H1 (cell line): ENCODE measurements around the gene CAV1. TPM values are rescaled to one million over a fixed set of nuclear protein-coding genes. Genes with fewer than 3 reads are reported as not detected.
"Not testable (repeated sequence)": the region's sequence is repeated elsewhere in the genome, so short reads cannot be mapped to it uniquely, and the experiment has no call there.

Source experiments
- CTCF ChIA-PET: fragments of 300-600 bp; sonication (Branson Sonifier 250); formaldehyde crosslinking; loops from one replicate; lab custom pipeline; 2021; ENCODE audit not compliant: partially characterized antibody; lab: Charles Lee
- POLR2A ChIA-PET: fragments of 300-600 bp; sonication (Branson Sonifier 250); formaldehyde crosslinking; loops from one replicate; lab custom pipeline; 2021; ENCODE audit warnings: inconsistent platforms; ENCODE audit not compliant: partially characterized antibody; lab: Charles Lee
- DNase-seq, 2 experiments: peaks; one replicate each; pipeline versions ENCODE4 v3.0.0 to v3.0.0-alpha.2; 2010 to 2022; ENCODE audit warnings: low spot score in 2 of 2, low read depth in 1 of 2, mixed read lengths in 1 of 2
- FAIRE-seq: peaks from 2 replicates; lab custom pipeline; 2011; peaks lifted over from hg19 to GRCh38; lab: Jason Lieb, UNC
- H2AFZ ChIP-seq: 2 replicates; pipeline ENCODE4 v1.8.1; 2012; ENCODE audit warnings: low read length, inconsistent platforms
- H2AK5ac ChIP-seq: 2 replicates; pipeline ENCODE4 v1.6.1; 2013; ENCODE audit warnings: low read depth, low read length
- H2BK120ac ChIP-seq: replicated peaks from 2 replicates; pipeline ENCODE3; 2013; ENCODE audit warnings: low read depth, low read length, inconsistent platforms
- H2BK12ac ChIP-seq: 2 replicates; pipeline ENCODE4 v1.6.1; 2013; ENCODE audit warnings: low read depth, low read length
- H2BK15ac ChIP-seq: 2 replicates; pipeline ENCODE4 v1.6.1; 2013; ENCODE audit warnings: low read length
- H2BK20ac ChIP-seq: 2 replicates; pipeline ENCODE4 v1.6.1; 2013; ENCODE audit warnings: low read length
- H2BK5ac ChIP-seq: 2 replicates; pipeline ENCODE4 v1.6.1; 2013; ENCODE audit warnings: low read depth, low read length
- H3K14ac ChIP-seq: 2 replicates; pipeline ENCODE4 v1.6.1; 2013; ENCODE audit warnings: inconsistent platforms; ENCODE audit not compliant: insufficient read length
- H3K18ac ChIP-seq: 2 replicates; pipeline ENCODE4 v1.6.1; 2013; ENCODE audit warnings: low read length; ENCODE audit errors: extremely low read depth
- H3K23ac ChIP-seq: 2 replicates; pipeline ENCODE4 v1.6.1; 2013; ENCODE audit warnings: inconsistent platforms; ENCODE audit not compliant: insufficient read length
- H3K23me2 ChIP-seq: 2 replicates; pipeline ENCODE4 v1.6.1; 2013; ENCODE audit warnings: low read depth, low read length
- H3K27ac ChIP-seq: 2 replicates; pipeline ENCODE4 v1.6.1; 2011; ENCODE audit warnings: low read depth, low read length, inconsistent platforms
- H3K27me3 ChIP-seq, 4 experiments: replicated peaks in 1 of 4; 1 replicate in 1 of 4; 2 replicates in 3 of 4; pipeline versions ENCODE4 v1.6.1 to v1.8.1; 2011 to 2013; ENCODE audit warnings: low read length in 3 of 4, mild to moderate bottlenecking in 3 of 4, inconsistent platforms in 2 of 4, mixed read lengths in 2 of 4, moderate library complexity in 1 of 4; ENCODE audit not compliant: control insufficient read depth in 3 of 4, insufficient read depth in 3 of 4; ENCODE audit errors: extremely low read depth in 1 of 4
- H3K36me3 ChIP-seq, 4 experiments: 2 replicates each; pipeline versions ENCODE4 v1.6.1 to v1.8.1; 2011 to 2013; ENCODE audit warnings: mild to moderate bottlenecking in 4 of 4, low read length in 3 of 4, moderate library complexity in 2 of 4, control low read depth in 1 of 4, inconsistent platforms in 1 of 4; ENCODE audit not compliant: insufficient read depth in 4 of 4, control insufficient read depth in 2 of 4
- H3K4ac ChIP-seq: replicated peaks from 2 replicates; pipeline ENCODE3; 2013; ENCODE audit warnings: low read length, low read depth, mixed read lengths, inconsistent platforms; ENCODE audit not compliant: insufficient read length
- H3K4me1 ChIP-seq, 4 experiments: replicated peaks in 1 of 4; 1 replicate in 1 of 4; 2 replicates in 3 of 4; pipeline versions ENCODE4 v1.6.1 to v1.8.1; 2011 to 2013; ENCODE audit warnings: low read length in 3 of 4, inconsistent platforms in 2 of 4, mixed read lengths in 1 of 4; ENCODE audit not compliant: insufficient read depth in 4 of 4, control insufficient read depth in 3 of 4
- H3K4me2 ChIP-seq, 2 experiments: 2 replicates each; pipeline versions ENCODE4 v1.6.1 to v1.8.1; 2011 to 2013; ENCODE audit warnings: low read depth in 2 of 2, low read length in 2 of 2, control low read depth in 1 of 2, inconsistent platforms in 1 of 2, mild to moderate bottlenecking in 1 of 2; ENCODE audit not compliant: insufficient read depth in 1 of 2
- H3K4me3 ChIP-seq, 4 experiments: fragments of 200-600, 300-600 bp in 1 of 4; sonication (generic), shearing (Covaris generic), sonication (Bioruptor Twin) in 1 of 4; 2 replicates each; pipeline versions ENCODE4 v1.5.1 to v1.8.1; 2011 to 2016; ENCODE audit warnings: low read length in 4 of 4, low read depth in 3 of 4, control low read depth in 2 of 4, inconsistent platforms in 2 of 4, mild to moderate bottlenecking in 2 of 4, mixed read lengths in 1 of 4, moderate library complexity in 1 of 4; ENCODE audit not compliant: insufficient read depth in 2 of 4; ENCODE audit errors: extremely low read depth in 1 of 4
- H3K56ac ChIP-seq: replicated peaks from 2 replicates; pipeline ENCODE3; 2013; ENCODE audit warnings: low read depth, mild to moderate bottlenecking, mixed read lengths, low read length, inconsistent platforms; ENCODE audit not compliant: insufficient read length
- H3K79me1 ChIP-seq: 2 replicates; pipeline ENCODE4 v1.6.1; 2013; ENCODE audit warnings: low read depth, low read length, control low read depth
- H3K79me2 ChIP-seq, 2 experiments: 2 replicates each; pipeline versions ENCODE4 v1.6.1 to v1.8.1; 2012 to 2013; ENCODE audit warnings: low read length in 2 of 2, mild to moderate bottlenecking in 2 of 2, inconsistent platforms in 1 of 2; ENCODE audit not compliant: insufficient read depth in 2 of 2, control insufficient read depth in 1 of 2
- H3K9ac ChIP-seq, 4 experiments: replicated peaks in 1 of 4; 1 replicate in 1 of 4; 2 replicates in 3 of 4; pipeline versions ENCODE4 v1.6.1 to v1.8.1; 2011 to 2013; ENCODE audit warnings: low read depth in 3 of 4, low read length in 3 of 4, control low read depth in 2 of 4, mild to moderate bottlenecking in 2 of 4, moderate library complexity in 2 of 4, inconsistent platforms in 1 of 4; ENCODE audit errors: extremely low read depth in 1 of 4
- H3K9me3 ChIP-seq, 2 experiments: 2 replicates each; pipeline versions ENCODE4 v1.6.1 to v1.8.1; 2012 to 2013; ENCODE audit warnings: mild to moderate bottlenecking in 2 of 2, moderate library complexity in 2 of 2, control low read depth in 1 of 2, inconsistent platforms in 1 of 2, low read depth in 1 of 2, low read length in 1 of 2, mixed read lengths in 1 of 2; ENCODE audit not compliant: insufficient read depth in 2 of 2
- H4K20me1 ChIP-seq, 2 experiments: replicated peaks in 1 of 2; 2 replicates each; pipeline versions ENCODE3 to v1.8.1; 2011 to 2013; ENCODE audit warnings: inconsistent platforms in 2 of 2, low read length in 2 of 2, mild to moderate bottlenecking in 1 of 2; ENCODE audit not compliant: insufficient read depth in 2 of 2, control insufficient read depth in 1 of 2
- H4K5ac ChIP-seq: 2 replicates; pipeline ENCODE4 v1.6.1; 2013; ENCODE audit warnings: low read length, low read depth, mixed read lengths, inconsistent platforms; ENCODE audit not compliant: insufficient read length
- H4K8ac ChIP-seq: 2 replicates; pipeline ENCODE4 v1.8.0; 2013; ENCODE audit warnings: mild to moderate bottlenecking, moderate library complexity, low read length, inconsistent platforms; ENCODE audit not compliant: insufficient read depth; ENCODE audit errors: extremely low read depth
- H4K91ac ChIP-seq: replicated peaks from 2 replicates; pipeline ENCODE3; 2013; ENCODE audit warnings: low read length, mixed read lengths, inconsistent platforms; ENCODE audit not compliant: insufficient read length
- MAFK ChIP-seq: IDR thresholded peaks from 2 replicates; pipeline ENCODE4 v1.6.1; 2012; ENCODE audit warnings: low read depth, mild to moderate bottlenecking, improper control_type of control experiment, low read length
- WGBS, 2 experiments: shearing (Covaris generic) in 1 of 2; methylation state at CpG; one replicate each; pipeline versions ENCODE4 v1.1.6 to v1.1.7; 2013 to 2015; ENCODE audit warnings: low lambda C conversion rate in 2 of 2, mixed read lengths in 2 of 2, inconsistent platforms in 1 of 2, low coverage in 1 of 2, missing lambda C conversion rate in 1 of 2; ENCODE audit not compliant: insufficient replicate concordance in 2 of 2, insufficient coverage in 1 of 2, insufficient read length in 1 of 2; ENCODE audit errors: extremely low coverage in 1 of 2, missing lambda C conversion rate in 1 of 2; 5-methylcytosine and 5-hydroxymethylcytosine counted together
- polyA plus RNA-seq, 7 experiments: library from polyadenylated mRNA; depleted of rRNA in 3 of 7; stranded (reverse) in 5 of 7; unstranded in 2 of 7; fragments of >200 nt in 5 of 7; fragments of 200-250 nt in 2 of 7; gene quantifications; 1 replicate in 5 of 7; 2 replicates in 1 of 7; 4 replicates in 1 of 7; pipeline versions ENCODE4 v1.2.1 to v1.2.3, GENCODE V29; 2011 to 2013; ENCODE audit warnings: missing spikeins in 2 of 7, mixed read lengths in 2 of 7
- total RNA-seq: library from RNA; stranded (reverse); fragmentation: NEBNext Ultra II Directional; extraction: Animal tissue kit (Norgen Biotek cat#: 25700); gene quantifications from 2 replicates; pipeline ENCODE4 v1.2.1, GENCODE V29; 2021

CAV1 gene
- total and polyA plus RNA-seq, 2 of the 8 experiments (the other 6 are each of a cell fraction or from before 2014, with no cell fraction given): 16.3 to 21.8 TPM

GRCh38 chr7:116483271-116483942 lies 41.4 kb upstream of the CAV1 start (continued):
- no peak for TF ChIP-seq MAFK

- H3K27ac ChIP-seq, H2BK12ac ChIP-seq, H2BK5ac ChIP-seq, H4K8ac ChIP-seq, FAIRE-seq, H3K18ac ChIP-seq, H2AFZ ChIP-seq, H3K9me3 ChIP-seq, H3K4me2 ChIP-seq, H3K9ac ChIP-seq, H2BK120ac ChIP-seq, H3K79me1 ChIP-seq, H3K56ac ChIP-seq, H3K14ac ChIP-seq, H3K79me2 ChIP-seq, H3K4ac ChIP-seq, DNase-seq, H3K23me2 ChIP-seq, H4K20me1 ChIP-seq, H4K91ac ChIP-seq, H3K36me3 ChIP-seq, H2AK5ac ChIP-seq, POLR2A ChIA-PET, H3K23ac ChIP-seq, H3K4me1 ChIP-seq, H3K27me3 ChIP-seq, H2BK20ac ChIP-seq, H3K4me3 ChIP-seq, H4K5ac ChIP-seq, H2BK15ac ChIP-seq: not testable (repeated sequence)
- CTCF ChIA-PET: interaction anchor here (1.0 kb wide), 1 partner anchor 8 kb away, joined by 3 read pairs; no protein-coding TSS in a partner anchor
- 91% methylated on average over 4 of the region's 4 CpGs; no CpG with 5 or more reads in 1 of the 2 experiments for WGBS, 2 experiments
These were observed 40.4 kb upstream of the CAV1 start for GRCh38 chr7:116484389-116484788.
